Central memory CD8-positive, alpha-beta T cell (primary cell): ENCODE data around the gene GALNT13.

Source experiments
- ATAC-seq: fragments of 150-1000 bp; cut with Tn5 transposase; replicated peaks from 2 replicates; pipeline ENCODE4 v1.10.0; 2022; ENCODE audit warnings: mild to moderate bottlenecking, moderate FRiP score, moderate number of reproducible peaks; ENCODE audit not compliant: poor library complexity, severe bottlenecking; ENCODE audit errors: extremely low read depth
- DNase-seq, 2 donors: peaks; one replicate each; pipeline ENCODE4 v3.0.0; 2021; ENCODE audit warnings: low spot score in 2 of 2
- H3K27ac Mint-ChIP-seq: one replicate; pipeline ENCODE4 v1.8.0; 2022; ENCODE audit warnings: low read depth, mild to moderate bottlenecking, moderate library complexity, mixed read lengths
- H3K27me3 Mint-ChIP-seq: one replicate; pipeline ENCODE4 v1.8.0; 2022; ENCODE audit warnings: mixed read lengths
- H3K36me3 Mint-ChIP-seq: one replicate; pipeline ENCODE4 v1.8.0; 2022; ENCODE audit warnings: mild to moderate bottlenecking, moderate library complexity, mixed read lengths; ENCODE audit not compliant: insufficient read depth
- H3K4me1 Mint-ChIP-seq: one replicate; pipeline ENCODE4 v1.8.0; 2022; ENCODE audit warnings: mixed read lengths
- H3K4me3 Mint-ChIP-seq: one replicate; pipeline ENCODE4 v1.8.0; 2022; ENCODE audit warnings: mild to moderate bottlenecking, moderate library complexity, mixed read lengths
- H3K9me3 Mint-ChIP-seq: one replicate; pipeline ENCODE4 v1.8.0; 2022; ENCODE audit warnings: mixed read lengths

GALNT13 gene

GRCh38 chr2:153871231-153872221 is at the start of gene GALNT13:
Gene GALNT13 (plus strand): TSS chr2:153871922.
- H3K27ac Mint-ChIP-seq, result no peak within 1 kb of the TSS
- H3K27me3 Mint-ChIP-seq, result peaks cover 11% of the 10 kb centered on the region
- no peaks in the 10 kb centered on the region for H3K36me3 Mint-ChIP-seq
- no peak for DNase-seq
- ATAC-seq, result no peak
- no peak within 1 kb of the TSS for H3K4me3 Mint-ChIP-seq
- H3K4me1 Mint-ChIP-seq, result no peaks in the 10 kb centered on the region
- H3K9me3 Mint-ChIP-seq, result peaks cover 6% of the 10 kb centered on the region

- Mint-ChIP-seq H3K4me1 (no peaks in the 10 kb centered on the region), H3K27ac (no peak overlapping the region), H3K9me3 (peaks cover 22% of the 10 kb centered on the region), H3K36me3 (no peaks in the 10 kb centered on the region), H3K27me3 (no peaks in the 10 kb centered on the region), H3K4me3 (no peak overlapping the region)
- DNase-seq, result no peak
- ATAC-seq, result no peak
Observed at GRCh38 chr2:153823880-153824279, 47.8 kb upstream of the GALNT13 start.

- H3K27ac Mint-ChIP-seq, result no peak overlapping the region
- no peak for ATAC-seq
- H3K9me3 Mint-ChIP-seq, result peaks cover 34% of the 10 kb centered on the region
- no peaks in the 10 kb centered on the region for H3K36me3 Mint-ChIP-seq
- no peak overlapping the region for H3K4me3 Mint-ChIP-seq
- no peaks in the 10 kb centered on the region for H3K27me3 Mint-ChIP-seq
- no peak for DNase-seq
- no peaks in the 10 kb centered on the region for H3K4me1 Mint-ChIP-seq
Observed at GRCh38 chr2:153828335-153828734, 43.4 kb upstream of the GALNT13 start.

GRCh38 chr2:153834662-153835061 is 37.1 kb upstream of the GALNT13 start:
- DNase-seq (no peak), ATAC-seq (no peak)
- H3K4me3 Mint-ChIP-seq, result no peak overlapping the region
- H3K27ac Mint-ChIP-seq, result no peak overlapping the region
- H3K27me3 Mint-ChIP-seq, result no peaks in the 10 kb centered on the region
- H3K36me3 Mint-ChIP-seq, result no peaks in the 10 kb centered on the region
- peaks cover 14% of the 10 kb centered on the region for H3K9me3 Mint-ChIP-seq
- no peaks in the 10 kb centered on the region for H3K4me1 Mint-ChIP-seq

- peaks cover 8% of the 10 kb centered on the region for H3K9me3 Mint-ChIP-seq
- H3K4me1 Mint-ChIP-seq, result no peaks in the 10 kb centered on the region
- no peak overlapping the region for H3K4me3 Mint-ChIP-seq
- no peaks in the 10 kb centered on the region for H3K36me3 Mint-ChIP-seq
- no peak overlapping the region for H3K27ac Mint-ChIP-seq
- DNase-seq (no peak), ATAC-seq (no peak)
- no peaks in the 10 kb centered on the region for H3K27me3 Mint-ChIP-seq
Observed at GRCh38 chr2:153858250-153858649, 13.5 kb upstream of the GALNT13 start.

- H3K9me3 Mint-ChIP-seq, result peaks cover 11% of the 10 kb centered on the region
- no peak for ATAC-seq
Observed at GRCh38 chr2:153864022-153864421, 7.7 kb upstream of the GALNT13 start.

GRCh38 chr2:153866595-153866994 is 5.1 kb upstream of the GALNT13 start:
- Mint-ChIP-seq H3K36me3 (no peaks in the 10 kb centered on the region), H3K27me3 (no peaks in the 10 kb centered on the region), H3K9me3 (peaks cover 11% of the 10 kb centered on the region), H3K4me3 (no peak overlapping the region), H3K27ac (no peak overlapping the region), H3K4me1 (no peaks in the 10 kb centered on the region)
- no peak for DNase-seq
- no peak for ATAC-seq

More at GRCh38 chr2:153864022-153864421, 7.7 kb upstream of the GALNT13 start:
- H3K27me3 Mint-ChIP-seq, result no peaks in the 10 kb centered on the region
- DNase-seq, result no peak
- no peaks in the 10 kb centered on the region for H3K4me1 Mint-ChIP-seq
- H3K27ac Mint-ChIP-seq, result no peak overlapping the region
- no peaks in the 10 kb centered on the region for H3K36me3 Mint-ChIP-seq
- H3K4me3 Mint-ChIP-seq, result no peak overlapping the region

- Mint-ChIP-seq H3K27me3 (peaks cover 11% of the 10 kb centered on the region), H3K36me3 (no peaks in the 10 kb centered on the region), H3K9me3 (peaks cover 6% of the 10 kb centered on the region), H3K4me3 (no peak overlapping the region), H3K4me1 (no peaks in the 10 kb centered on the region), H3K27ac (no peak overlapping the region)
- ATAC-seq (no peak), DNase-seq (no peak)
Observed at GRCh38 chr2:153870308-153870707, 1.4 kb upstream of the GALNT13 start.

- Mint-ChIP-seq H3K4me3 (no peak overlapping the region), H3K27ac (no peak overlapping the region), H3K9me3 (peaks cover 6% of the 10 kb centered on the region), H3K27me3 (peaks cover 11% of the 10 kb centered on the region), H3K36me3 (no peaks in the 10 kb centered on the region), H3K4me1 (no peaks in the 10 kb centered on the region)
- DNase-seq (no peak), ATAC-seq (no peak)
Observed at GRCh38 chr2:153872311-153873051, 759 bp downstream of the GALNT13 start.

- Mint-ChIP-seq H3K36me3 (no peaks in the 10 kb centered on the region), H3K4me3 (no peak overlapping the region), H3K4me1 (no peaks in the 10 kb centered on the region), H3K27me3 (peaks cover 11% of the 10 kb centered on the region), H3K9me3 (peaks cover 6% of the 10 kb centered on the region), H3K27ac (no peak overlapping the region)
- ATAC-seq (no peak), DNase-seq (no peak)
Observed at GRCh38 chr2:153873052-153874048, 1.6 kb downstream of the GALNT13 start.

- Mint-ChIP-seq H3K27ac (no peak overlapping the region), H3K27me3 (peaks cover 11% of the 10 kb centered on the region), H3K4me1 (no peaks in the 10 kb centered on the region), H3K36me3 (no peaks in the 10 kb centered on the region), H3K9me3 (peaks cover 6% of the 10 kb centered on the region), H3K4me3 (no peak overlapping the region)
- no peak for DNase-seq
- no peak for ATAC-seq
Observed at GRCh38 chr2:153875801-153876466, 4.2 kb downstream of the GALNT13 start.
